ENCODE measurements around the gene FGF14. TPM values are rescaled to one million over a fixed set of nuclear protein-coding genes. Genes with fewer than 3 reads are reported as not detected.
"Not testable (repeated sequence)": the region's sequence is repeated elsewhere in the genome, so short reads cannot be mapped to it uniquely, and the experiment has no call there.

The FGF14 gene
- total RNA-seq, 2 experiments from 2014 or later: not detected

GRCh38 chr13:102033386-102033785, 368.5 kb downstream of the FGF14 start:
- H3K27ac Mint-ChIP-seq: no peak overlapping the region
- POLR2A ChIA-PET: no interaction called here
- H3K4me1 Mint-ChIP-seq: no peaks in the 10 kb centered on the region
- H3K27me3 Mint-ChIP-seq: no peaks in the 10 kb centered on the region
- H3K4me3 Mint-ChIP-seq: no peak overlapping the region
- CTCF ChIA-PET: no interaction called here
- no peaks in the 10 kb centered on the region for H3K36me3 Mint-ChIP-seq (ENCODE audit: low read depth)
- no peak for DNase-seq
- no peaks in the 10 kb centered on the region for H3K9me3 Mint-ChIP-seq

GRCh38 chr13:102028868-102029267, 373.0 kb downstream of the FGF14 start:
- Mint-ChIP-seq H3K36me3 (ENCODE audit: low read depth) (no peaks in the 10 kb centered on the region), H3K4me3 (no peak overlapping the region), H3K27me3 (no peaks in the 10 kb centered on the region), H3K4me1 (no peaks in the 10 kb centered on the region), H3K9me3 (no peaks in the 10 kb centered on the region), H3K27ac (no peak overlapping the region)
- ChIA-PET POLR2A (interaction anchor here (1.1 kb wide), 1 partner anchor 10 kb away, joined by 3 read pairs; no protein-coding TSS in a partner anchor), CTCF (no interaction called here)
- DNase-seq: no peak

- no peaks in the 10 kb centered on the region for H3K27me3 Mint-ChIP-seq
- DNase-seq: no peak
- H3K4me1 Mint-ChIP-seq: no peaks in the 10 kb centered on the region
- no peaks in the 10 kb centered on the region for H3K9me3 Mint-ChIP-seq
- no peak overlapping the region for H3K27ac Mint-ChIP-seq
- ChIA-PET CTCF (no interaction called here), POLR2A (no interaction called here)
- no peaks in the 10 kb centered on the region for H3K36me3 Mint-ChIP-seq (ENCODE audit: low read depth)
- no peak overlapping the region for H3K4me3 Mint-ChIP-seq
These were observed 373.6 kb downstream of the FGF14 start for GRCh38 chr13:102028206-102028605.

GRCh38 chr13:102021777-102022176, 380.1 kb downstream of the FGF14 start:
- Mint-ChIP-seq H3K4me1 (no peaks in the 10 kb centered on the region), H3K4me3 (no peak overlapping the region), H3K27me3 (no peaks in the 10 kb centered on the region), H3K36me3 (ENCODE audit: low read depth) (no peaks in the 10 kb centered on the region), H3K9me3 (peaks cover 8% of the 10 kb centered on the region), H3K27ac (no peak overlapping the region)
- CTCF ChIA-PET: no interaction called here
- POLR2A ChIA-PET: no interaction called here
- no peak for DNase-seq

- H3K4me1 Mint-ChIP-seq: no peaks in the 10 kb centered on the region
- no peak overlapping the region for H3K27ac Mint-ChIP-seq
- no peaks in the 10 kb centered on the region for H3K27me3 Mint-ChIP-seq
These were observed 381.1 kb downstream of the FGF14 start for GRCh38 chr13:102020611-102021216.

GRCh38 chr13:102018716-102019115, 383.1 kb downstream of the FGF14 start:
- CTCF ChIA-PET: no interaction called here
- no peak overlapping the region for H3K4me3 Mint-ChIP-seq
- no peaks in the 10 kb centered on the region for H3K27me3 Mint-ChIP-seq
- H3K9me3 Mint-ChIP-seq: peaks cover 8% of the 10 kb centered on the region
- no peak for DNase-seq
- H3K4me1 Mint-ChIP-seq: no peaks in the 10 kb centered on the region
- POLR2A ChIA-PET: no interaction called here
- H3K36me3 Mint-ChIP-seq (ENCODE audit: low read depth): no peaks in the 10 kb centered on the region
- H3K27ac Mint-ChIP-seq: no peak overlapping the region

More at GRCh38 chr13:102020611-102021216, 381.1 kb downstream of the FGF14 start:
- ChIA-PET POLR2A (no interaction called here), CTCF (no interaction called here)
- Mint-ChIP-seq H3K9me3 (peaks cover 8% of the 10 kb centered on the region), H3K36me3 (ENCODE audit: low read depth) (no peaks in the 10 kb centered on the region), H3K4me3 (no peak overlapping the region)
- no peak for DNase-seq

- CTCF ChIA-PET: no interaction called here
- Mint-ChIP-seq H3K4me1 (no peaks in the 10 kb centered on the region), H3K4me3 (no peak overlapping the region), H3K27me3 (no peaks in the 10 kb centered on the region), H3K36me3 (ENCODE audit: low read depth) (no peaks in the 10 kb centered on the region), H3K27ac (no peak overlapping the region), H3K9me3 (peaks cover 8% of the 10 kb centered on the region)
- POLR2A ChIA-PET: no interaction called here
- DNase-seq: no peak
These were observed 384.6 kb downstream of the FGF14 start for GRCh38 chr13:102017248-102017647.

GRCh38 chr13:102012299-102013293, 389.3 kb downstream of the FGF14 start:
- H3K36me3 Mint-ChIP-seq (ENCODE audit: low read depth): no peaks in the 10 kb centered on the region
- H3K4me1 Mint-ChIP-seq: no peaks in the 10 kb centered on the region
- no peak for DNase-seq
- no peak overlapping the region for H3K4me3 Mint-ChIP-seq
- POLR2A ChIA-PET: no interaction called here
- H3K27me3 Mint-ChIP-seq: no peaks in the 10 kb centered on the region
- H3K9me3 Mint-ChIP-seq: peaks cover under 1% of the 10 kb centered on the region
- no peak overlapping the region for H3K27ac Mint-ChIP-seq
- CTCF ChIA-PET: no interaction called here

GRCh38 chr13:102011455-102011854, 390.4 kb downstream of the FGF14 start:
- DNase-seq; H3K4me3 Mint-ChIP-seq; POLR2A ChIA-PET; H3K36me3 Mint-ChIP-seq (ENCODE audit: low read depth); H3K27ac Mint-ChIP-seq; H3K27me3 Mint-ChIP-seq; H3K9me3 Mint-ChIP-seq; H3K4me1 Mint-ChIP-seq; CTCF ChIA-PET: not testable (repeated sequence)

- H3K4me1 Mint-ChIP-seq: no peaks in the 10 kb centered on the region
- H3K27ac Mint-ChIP-seq: no peak overlapping the region
- H3K9me3 Mint-ChIP-seq: no peaks in the 10 kb centered on the region
- no peak overlapping the region for H3K4me3 Mint-ChIP-seq
- no peaks in the 10 kb centered on the region for H3K36me3 Mint-ChIP-seq (ENCODE audit: low read depth)
- DNase-seq: no peak
- no peaks in the 10 kb centered on the region for H3K27me3 Mint-ChIP-seq
- POLR2A ChIA-PET: no interaction called here
- CTCF ChIA-PET: no interaction called here
These were observed 397.8 kb downstream of the FGF14 start for GRCh38 chr13:102003848-102004570.

GRCh38 chr13:102002287-102002686, 399.6 kb downstream of the FGF14 start:
- CTCF ChIA-PET: no interaction called here
- DNase-seq: no peak
- POLR2A ChIA-PET: no interaction called here
- Mint-ChIP-seq H3K27ac (no peak overlapping the region), H3K27me3 (no peaks in the 10 kb centered on the region), H3K36me3 (ENCODE audit: low read depth) (no peaks in the 10 kb centered on the region), H3K9me3 (no peaks in the 10 kb centered on the region), H3K4me3 (no peak overlapping the region), H3K4me1 (no peaks in the 10 kb centered on the region)

GRCh38 chr13:102000764-102001163, 401.1 kb downstream of the FGF14 start:
- Mint-ChIP-seq H3K4me1 (no peaks in the 10 kb centered on the region), H3K27ac (no peak overlapping the region), H3K36me3 (ENCODE audit: low read depth) (no peaks in the 10 kb centered on the region), H3K9me3 (no peaks in the 10 kb centered on the region), H3K4me3 (no peak overlapping the region), H3K27me3 (no peaks in the 10 kb centered on the region)
- no peak for DNase-seq
- ChIA-PET POLR2A (no interaction called here), CTCF (no interaction called here)

GRCh38 chr13:101998129-101998528, 403.7 kb downstream of the FGF14 start:
- H3K9me3 Mint-ChIP-seq: no peaks in the 10 kb centered on the region
- POLR2A ChIA-PET: no interaction called here
- DNase-seq: no peak
- no peaks in the 10 kb centered on the region for H3K27me3 Mint-ChIP-seq
- no peaks in the 10 kb centered on the region for H3K4me1 Mint-ChIP-seq
- H3K27ac Mint-ChIP-seq: no peak overlapping the region
- CTCF ChIA-PET: no interaction called here
- H3K4me3 Mint-ChIP-seq: no peak overlapping the region
- no peaks in the 10 kb centered on the region for H3K36me3 Mint-ChIP-seq (ENCODE audit: low read depth)

Measured in activated CD4-positive, alpha-beta memory T cell treated with anti-CD3 and anti-CD28 coated beads, Interleukin-2, amount 10 ng/mL, durations not matched to agents 7 days and 5 days (primary cell).